HUES6 (cell line): ENCODE results near the gene TSC2.

Source experiments
- H3K27ac ChIP-seq: 2 replicates; pipeline ENCODE4 v1.7.0; 2013; ENCODE audit warnings: low read depth, mild to moderate bottlenecking, low read length, inconsistent platforms
- H3K27me3 ChIP-seq: 2 replicates; pipeline ENCODE4 v1.6.1; 2013; ENCODE audit warnings: low read length; ENCODE audit not compliant: control insufficient read depth, insufficient read depth
- H3K36me3 ChIP-seq: 2 replicates; pipeline ENCODE4 v1.6.1; 2013; ENCODE audit warnings: low read length; ENCODE audit not compliant: control insufficient read depth, insufficient read depth
- H3K4me1 ChIP-seq: 2 replicates; pipeline ENCODE4 v1.6.1; 2013; ENCODE audit warnings: low read length; ENCODE audit not compliant: control insufficient read depth, insufficient read depth
- H3K4me3 ChIP-seq: 2 replicates; pipeline ENCODE4 v1.5.1; 2013; ENCODE audit warnings: low read depth, low read length
- H3K9ac ChIP-seq: one replicate; pipeline ENCODE4 v1.6.1; 2013; ENCODE audit warnings: mild to moderate bottlenecking, low read length
- H3K9me3 ChIP-seq: 2 replicates; pipeline ENCODE4 v1.6.1; 2013; ENCODE audit warnings: low read depth, low read length; ENCODE audit not compliant: control insufficient read depth, insufficient read depth

Gene TSC2

DNA sequence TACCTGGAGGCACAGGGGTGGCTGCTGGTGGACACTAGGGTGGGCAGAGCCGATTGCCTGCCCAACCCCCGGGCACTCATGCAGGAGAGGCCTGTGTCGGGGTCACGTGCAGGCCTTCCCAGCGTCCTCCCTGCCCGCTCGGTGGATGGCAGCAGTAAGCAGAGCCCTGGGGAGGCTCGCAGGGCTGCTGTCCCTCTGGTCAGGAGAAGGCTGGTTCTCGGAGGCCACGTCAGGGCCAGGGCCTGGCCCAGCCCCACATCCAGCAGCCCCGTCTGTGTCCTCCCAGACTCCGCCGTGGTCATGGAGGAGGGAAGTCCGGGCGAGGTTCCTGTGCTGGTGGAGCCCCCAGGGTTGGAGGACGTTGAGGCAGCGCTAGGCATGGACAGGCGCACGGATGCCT lies 35.6 kb downstream of the TSC2 start:
- no peak overlapping the region for H3K27ac ChIP-seq
- no peak overlapping the region for H3K4me3 ChIP-seq
- no peaks in the 10 kb centered on the region for H3K27me3 ChIP-seq
- no peaks in the 10 kb centered on the region for H3K9me3 ChIP-seq
- H3K4me1 ChIP-seq: no peaks in the 10 kb centered on the region
- H3K9ac ChIP-seq: no peak overlapping the region
- H3K36me3 ChIP-seq: peaks cover 85% of the 10 kb centered on the region

GRCh38 chr16:2083876-2084780 lies 36.3 kb downstream of the TSC2 start:
- H3K36me3 ChIP-seq: peaks cover 85% of the 10 kb centered on the region
- no peak overlapping the region for H3K9ac ChIP-seq
- no peaks in the 10 kb centered on the region for H3K4me1 ChIP-seq
- H3K27ac ChIP-seq: no peak overlapping the region
- no peak overlapping the region for H3K4me3 ChIP-seq
- no peaks in the 10 kb centered on the region for H3K27me3 ChIP-seq
- no peaks in the 10 kb centered on the region for H3K9me3 ChIP-seq

DNA sequence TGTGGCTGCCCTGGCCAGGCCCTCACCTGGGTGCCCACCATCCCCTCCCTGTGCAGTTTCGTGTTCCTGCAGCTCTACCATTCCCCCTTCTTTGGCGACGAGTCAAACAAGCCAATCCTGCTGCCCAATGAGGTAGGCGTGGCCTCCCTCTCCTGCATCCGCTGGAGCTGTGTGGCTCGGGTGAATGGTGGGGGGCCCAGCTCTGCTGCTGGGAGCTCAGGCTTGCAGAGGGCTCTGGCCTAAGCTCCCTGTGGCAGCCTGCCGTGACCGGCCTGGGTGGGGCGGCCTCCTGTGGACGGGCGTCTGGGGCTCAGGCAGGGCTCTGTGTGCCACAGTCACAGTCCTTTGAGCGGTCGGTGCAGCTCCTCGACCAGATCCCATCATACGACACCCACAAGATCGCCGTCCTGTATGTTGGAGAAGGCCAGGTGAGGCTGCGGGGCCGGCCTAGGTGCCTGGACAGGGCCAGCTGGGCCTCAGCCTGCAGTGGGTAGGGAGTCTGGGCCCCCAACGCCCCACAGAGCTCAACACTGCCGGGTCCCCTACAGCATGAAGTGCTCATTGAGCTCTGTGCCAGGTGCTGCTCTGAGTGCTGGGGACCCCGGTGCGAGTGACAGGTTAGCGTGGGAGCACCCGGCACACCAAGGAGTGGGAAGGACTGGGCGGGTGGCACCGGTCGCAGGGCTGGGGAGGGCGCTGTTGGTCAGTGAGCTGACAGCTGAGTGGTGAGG lies 37.3 kb downstream of the TSC2 start:
- Histone ChIP-seq H3K36me3 (peaks cover 86% of the 10 kb centered on the region), H3K27ac (no peak overlapping the region), H3K4me3 (no peak overlapping the region), H3K9me3 (no peaks in the 10 kb centered on the region), H3K9ac (no peak overlapping the region), H3K4me1 (no peaks in the 10 kb centered on the region), H3K27me3 (no peaks in the 10 kb centered on the region)

- no peaks in the 10 kb centered on the region for H3K9me3 ChIP-seq
- H3K27me3 ChIP-seq: no peaks in the 10 kb centered on the region
- H3K4me1 ChIP-seq: peaks cover 4% of the 10 kb centered on the region; the same call in 1 of the 2 replicates
- H3K9ac ChIP-seq: no peak overlapping the region
- H3K27ac ChIP-seq: no peak overlapping the region
- H3K36me3 ChIP-seq: peaks cover 86% of the 10 kb centered on the region
- no peak overlapping the region for H3K4me3 ChIP-seq
Observed at GRCh38 chr16:2085669-2086068, 37.9 kb downstream of the TSC2 start.

DNA sequence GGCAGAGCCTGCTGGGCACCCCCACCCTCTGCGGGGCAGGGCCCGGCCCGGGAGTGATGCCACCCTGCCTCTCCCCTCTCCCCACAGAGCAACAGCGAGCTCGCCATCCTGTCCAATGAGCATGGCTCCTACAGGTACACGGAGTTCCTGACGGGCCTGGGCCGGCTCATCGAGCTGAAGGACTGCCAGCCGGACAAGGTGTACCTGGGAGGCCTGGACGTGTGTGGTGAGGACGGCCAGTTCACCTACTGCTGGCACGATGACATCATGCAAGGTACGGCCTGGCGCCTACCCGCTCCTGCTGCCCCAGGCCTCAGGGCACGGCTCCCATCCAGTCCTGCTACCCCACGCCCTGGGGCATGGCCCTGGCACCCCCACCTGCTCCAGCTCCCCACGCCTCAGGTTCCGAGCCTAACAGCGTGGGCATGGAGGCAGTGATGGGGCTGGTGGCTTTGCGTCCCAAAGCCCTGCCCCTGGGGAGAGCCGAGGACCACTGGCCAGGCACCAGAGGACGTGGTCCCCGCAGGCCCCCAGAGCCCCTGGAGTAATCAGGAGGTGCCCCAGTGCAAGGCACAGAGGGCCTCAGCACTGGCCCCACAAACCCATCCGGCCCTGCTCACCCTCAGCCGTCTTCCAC lies 38.4 kb downstream of the TSC2 start:
- no peak overlapping the region for H3K27ac ChIP-seq
- peaks cover 81% of the 10 kb centered on the region for H3K36me3 ChIP-seq

GRCh38 chr16:2086812-2087747 lies 39.3 kb downstream of the TSC2 start:
- Histone ChIP-seq H3K27ac (no peak overlapping the region), H3K4me1 (peaks cover 11% of the 10 kb centered on the region), H3K27me3 (no peaks in the 10 kb centered on the region), H3K9ac (no peak overlapping the region), H3K9me3 (no peaks in the 10 kb centered on the region), H3K36me3 (peaks cover 73% of the 10 kb centered on the region), H3K4me3 (no peak overlapping the region)

More for the DNA sequence above, 38.4 kb downstream of the TSC2 start:
- Histone ChIP-seq H3K4me3 (no peak overlapping the region), H3K27me3 (no peaks in the 10 kb centered on the region), H3K4me1 (peaks cover 4% of the 10 kb centered on the region; the same call in 1 of the 2 replicates), H3K9ac (no peak overlapping the region), H3K9me3 (no peaks in the 10 kb centered on the region)

DNA sequence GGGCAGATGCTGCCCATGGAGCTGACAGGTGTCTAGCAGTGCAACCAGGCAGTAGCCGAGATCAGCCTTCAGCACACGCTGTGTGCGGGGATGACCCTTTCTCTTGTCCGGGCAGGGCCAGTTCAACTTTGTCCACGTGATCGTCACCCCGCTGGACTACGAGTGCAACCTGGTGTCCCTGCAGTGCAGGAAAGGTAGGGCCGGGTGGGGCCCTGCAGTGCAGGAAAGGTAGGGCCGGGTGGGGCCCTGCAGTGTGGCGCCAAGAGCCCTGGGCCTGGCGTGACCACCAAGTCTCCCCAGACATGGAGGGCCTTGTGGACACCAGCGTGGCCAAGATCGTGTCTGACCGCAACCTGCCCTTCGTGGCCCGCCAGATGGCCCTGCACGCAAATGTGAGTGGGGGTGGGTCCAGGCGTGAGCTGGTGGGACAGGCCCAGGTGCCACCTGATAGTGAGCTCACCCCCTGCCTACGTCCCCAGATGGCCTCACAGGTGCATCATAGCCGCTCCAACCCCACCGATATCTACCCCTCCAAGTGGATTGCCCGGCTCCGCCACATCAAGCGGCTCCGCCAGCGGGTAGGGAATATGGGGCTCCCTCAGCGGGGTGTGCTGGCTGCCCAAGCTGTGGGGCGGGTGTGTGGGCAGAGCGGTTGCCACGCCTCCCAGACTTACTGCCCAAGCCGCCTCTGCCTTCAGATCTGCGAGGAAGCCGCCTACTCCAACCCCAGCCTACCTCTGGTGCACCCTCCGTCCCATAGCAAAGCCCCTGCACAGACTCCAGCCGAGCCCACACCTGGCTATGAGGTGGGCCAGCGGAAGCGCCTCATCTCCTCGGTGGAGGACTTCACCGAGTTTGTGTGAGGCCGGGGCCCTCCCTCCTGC lies 40.2 kb downstream of the TSC2 start:
- H3K27ac ChIP-seq: no peak overlapping the region
- H3K27me3 ChIP-seq: no peaks in the 10 kb centered on the region
- no peak overlapping the region for H3K4me3 ChIP-seq
- H3K9ac ChIP-seq: no peak overlapping the region
- H3K36me3 ChIP-seq: peaks cover 70% of the 10 kb centered on the region
- H3K9me3 ChIP-seq: no peaks in the 10 kb centered on the region
- H3K4me1 ChIP-seq: peaks cover 18% of the 10 kb centered on the region

GRCh38 chr16:2088759-2089358 lies 41.1 kb downstream of the TSC2 start:
- Histone ChIP-seq H3K9me3 (no peaks in the 10 kb centered on the region), H3K4me3 (no peak overlapping the region), H3K4me1 (peaks cover 18% of the 10 kb centered on the region), H3K27ac (no peak overlapping the region), H3K9ac (no peak overlapping the region), H3K36me3 (peaks cover 69% of the 10 kb centered on the region), H3K27me3 (no peaks in the 10 kb centered on the region)

DNA sequence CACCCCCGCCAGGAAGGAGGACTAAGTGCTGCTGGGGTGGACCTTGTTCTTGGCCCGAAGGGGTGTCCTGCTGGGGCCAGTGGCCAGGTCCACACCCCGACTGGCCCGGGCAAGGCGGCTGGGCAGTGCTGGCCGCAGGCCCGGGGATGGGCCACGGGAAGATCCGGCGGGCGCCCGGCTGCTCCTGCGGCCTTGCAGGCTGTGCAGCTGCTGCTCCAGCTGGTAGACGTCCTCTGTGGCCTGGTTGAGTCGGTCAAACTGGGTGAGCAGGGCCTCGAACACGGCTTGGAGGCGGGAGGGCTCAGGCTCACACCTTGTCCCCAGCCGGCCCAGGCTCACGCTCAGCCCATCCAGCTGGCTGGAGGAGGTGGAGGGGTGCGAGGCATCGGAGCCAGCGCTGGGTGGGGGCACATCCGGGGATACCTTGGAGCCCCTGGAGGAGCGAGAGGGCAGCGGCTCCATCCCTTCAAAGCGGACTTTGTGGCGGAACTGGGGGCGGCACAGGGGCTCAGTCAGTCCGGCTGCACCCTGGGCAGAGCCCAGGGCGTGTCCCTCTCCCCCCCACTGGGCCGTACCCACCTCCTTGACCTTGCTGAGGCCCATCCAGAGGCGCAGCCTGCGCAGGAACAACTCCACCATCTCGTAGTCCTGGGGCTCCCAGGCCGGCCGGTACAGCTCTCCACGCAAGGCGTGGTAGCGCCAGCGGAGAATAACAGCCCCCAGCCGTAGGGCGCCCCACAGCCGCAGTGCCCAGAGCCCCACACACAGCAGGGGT lies 42.1 kb downstream of the TSC2 start:
- no peaks in the 10 kb centered on the region for H3K27me3 ChIP-seq
- H3K9ac ChIP-seq: no peak overlapping the region
- H3K4me1 ChIP-seq: peaks cover 18% of the 10 kb centered on the region
- peaks cover 70% of the 10 kb centered on the region for H3K36me3 ChIP-seq
- no peak overlapping the region for H3K4me3 ChIP-seq
- H3K9me3 ChIP-seq: no peaks in the 10 kb centered on the region
- no peak overlapping the region for H3K27ac ChIP-seq
